IPS-NIHi7 (cell line): ENCODE measurements around the gene SRGAP1.
"Not testable (repeated sequence)": the region's sequence is repeated elsewhere in the genome, so short reads cannot be mapped to it uniquely, and the experiment has no call there.

Source experiments
- DNase-seq: peaks from one replicate; pipeline ENCODE4 v3.0.0; 2012; ENCODE audit warnings: mixed read lengths; ENCODE audit errors: extremely low spot score

The SRGAP1 gene

DNA sequence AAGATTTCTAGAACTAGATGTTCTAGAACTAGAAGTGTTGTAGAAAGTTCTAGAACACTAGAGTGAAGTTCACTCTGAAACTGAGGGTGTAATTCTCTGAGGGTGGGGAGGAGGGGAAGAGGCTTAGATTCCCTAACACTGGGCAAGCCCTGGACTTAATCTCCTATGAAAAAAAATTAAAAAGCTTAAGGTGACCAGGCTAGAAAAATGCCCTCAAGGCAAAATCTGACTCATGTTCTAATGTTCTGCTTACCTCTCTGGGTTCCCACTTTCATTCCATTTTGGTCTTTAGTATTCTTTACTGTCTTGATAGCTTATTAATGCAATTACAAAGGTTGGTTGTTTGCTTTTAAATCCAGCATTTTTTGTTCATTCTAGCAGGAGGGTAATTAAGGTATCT, 276.1 kb downstream of the SRGAP1 start:
- no peak for DNase-seq

GRCh38 chr12:64121086-64121485, 276.6 kb downstream of the SRGAP1 start:
- not testable (repeated sequence) for DNase-seq

DNA sequence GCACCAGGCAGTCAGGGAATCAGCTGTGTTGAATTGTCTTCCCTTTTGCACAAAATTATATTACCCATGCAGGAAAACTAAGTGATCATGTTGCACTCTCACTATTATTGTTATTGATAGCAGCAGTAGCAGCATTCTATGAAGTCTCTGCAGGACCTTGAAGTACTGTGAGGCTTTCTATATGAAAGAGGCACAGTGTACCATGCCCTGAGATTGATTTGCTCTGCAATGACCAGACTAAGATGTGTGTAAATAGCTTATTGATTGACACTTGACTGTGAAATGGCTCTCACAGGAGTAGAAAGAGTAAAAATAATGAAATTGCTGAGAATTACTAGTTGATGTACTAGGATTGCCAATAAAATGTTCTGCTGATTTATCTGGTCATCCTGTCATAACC, 277.7 kb downstream of the SRGAP1 start:
- no peak for DNase-seq

- DNase-seq, result no peak
These were observed 278.5 kb downstream of the SRGAP1 start for GRCh38 chr12:64122995-64123394.

- no peak for DNase-seq
These were observed 278.9 kb downstream of the SRGAP1 start for GRCh38 chr12:64123448-64123847.

DNA sequence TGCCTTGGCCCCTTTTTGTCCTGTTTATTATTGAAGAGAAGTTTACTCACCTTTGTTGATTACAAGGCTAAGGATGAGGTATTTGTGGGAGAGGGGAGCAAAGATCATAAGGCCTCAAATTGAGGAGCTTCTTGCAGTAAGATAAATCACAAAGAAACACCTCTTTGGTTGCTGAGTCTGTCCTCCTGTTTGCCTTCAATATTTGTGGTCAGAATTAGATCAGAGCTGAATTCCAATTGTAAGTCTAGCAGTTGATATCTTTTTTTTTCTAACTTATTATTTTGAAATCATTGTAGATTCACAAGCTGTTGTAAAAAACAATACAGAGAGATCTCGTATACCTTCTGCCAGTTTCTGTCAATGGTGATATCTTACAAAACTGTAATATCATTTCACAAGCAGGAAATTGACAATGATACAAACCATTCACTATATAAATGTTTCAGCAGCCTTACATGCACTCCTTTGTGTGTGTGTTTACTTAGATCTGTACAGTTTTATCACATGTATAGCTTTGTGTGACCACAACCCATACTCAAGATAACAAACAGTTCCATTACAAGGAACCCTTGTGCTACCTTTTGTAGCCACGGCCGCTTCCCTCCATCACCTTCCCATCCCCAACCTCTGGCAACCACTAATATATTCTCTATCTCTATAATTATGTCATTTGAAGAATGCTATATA, 280.2 kb downstream of the SRGAP1 start:
- no peak for DNase-seq

GRCh38 chr12:64125913-64126312, 281.4 kb downstream of the SRGAP1 start:
- DNase-seq, result no peak

GRCh38 chr12:64127811-64128210, 283.3 kb downstream of the SRGAP1 start:
- DNase-seq, result no peak

DNA sequence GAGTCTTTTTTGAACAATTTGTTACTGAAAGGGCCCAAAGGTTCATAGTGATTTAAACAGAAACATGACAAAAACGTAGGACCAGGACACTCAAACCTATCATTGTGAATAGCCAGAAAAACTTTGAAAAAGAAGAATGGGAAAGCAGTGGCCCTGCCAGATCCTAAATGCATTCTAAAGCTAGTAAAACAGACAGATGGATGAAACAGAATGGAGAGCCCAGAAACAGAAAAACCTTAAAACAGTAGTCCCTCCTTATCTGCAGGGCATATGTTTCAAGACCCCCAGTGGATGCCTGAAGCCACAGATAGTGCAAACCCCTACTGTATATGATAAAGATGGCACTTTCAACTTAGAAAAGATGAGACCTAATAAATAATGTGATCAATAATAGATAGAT, 283.9 kb downstream of the SRGAP1 start:
- no peak for DNase-seq

GRCh38 chr12:64130476-64130875, 286.0 kb downstream of the SRGAP1 start:
- DNase-seq, result not testable (repeated sequence)

DNA sequence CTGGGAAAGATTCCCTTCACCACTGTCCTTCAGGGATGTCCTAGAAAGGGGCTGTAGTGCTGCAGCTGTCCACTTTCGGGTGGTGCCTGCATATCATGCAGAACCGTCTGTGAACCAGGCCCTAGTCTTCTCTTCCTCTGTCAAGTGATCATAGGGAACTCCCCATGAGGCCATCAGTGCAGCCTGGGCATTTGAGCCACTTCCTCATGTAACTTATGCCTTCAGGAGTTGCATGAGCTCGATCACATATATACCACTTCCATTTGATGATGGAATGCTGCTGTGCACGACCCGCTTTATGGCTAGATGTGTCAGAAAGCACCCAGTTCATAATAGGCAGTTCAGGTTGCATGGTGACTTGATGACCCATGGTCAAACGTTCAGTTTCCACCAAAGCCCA, 287.0 kb downstream of the SRGAP1 start:
- DNase-seq, result not testable (repeated sequence)

DNA sequence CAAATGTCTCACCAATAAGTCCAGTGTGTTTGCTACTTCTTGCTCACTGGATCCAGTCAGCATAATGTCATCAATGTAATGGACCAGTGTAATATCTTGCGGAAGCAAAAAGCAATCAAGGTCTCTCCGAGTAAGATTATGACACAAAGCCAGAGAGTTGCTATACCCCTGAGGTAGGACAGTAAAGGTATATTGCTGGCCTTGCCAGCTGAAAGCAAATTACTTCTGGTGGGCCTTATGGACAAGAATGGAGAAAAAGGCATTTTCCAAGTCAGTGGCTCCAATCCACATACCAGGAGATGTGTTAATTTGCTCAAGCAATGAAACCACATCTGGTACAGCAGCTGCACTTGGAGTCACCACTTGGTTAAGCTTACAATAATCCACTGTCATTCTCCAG, 288.2 kb downstream of the SRGAP1 start:
- DNase-seq, result not testable (repeated sequence)

DNA sequence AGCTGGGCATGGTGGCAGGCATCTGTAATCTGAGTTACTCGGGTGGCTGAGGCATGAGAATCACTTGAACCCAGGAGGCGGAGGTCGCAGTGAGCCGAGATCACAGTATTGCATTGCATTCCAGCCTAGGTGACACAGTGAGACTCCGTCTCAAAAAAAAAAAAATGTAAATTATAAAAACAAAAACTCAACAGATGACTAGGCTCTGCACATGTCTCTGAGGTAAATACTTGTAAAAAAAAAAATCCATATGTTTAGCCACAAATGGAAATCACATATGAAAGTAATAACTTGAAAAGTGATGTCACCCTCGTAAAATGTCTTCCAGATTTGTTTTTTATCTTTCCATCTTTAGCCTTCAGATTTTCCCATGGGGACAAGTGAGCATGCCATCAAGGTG, 292.6 kb downstream of the SRGAP1 start:
- no peak for DNase-seq

DNA sequence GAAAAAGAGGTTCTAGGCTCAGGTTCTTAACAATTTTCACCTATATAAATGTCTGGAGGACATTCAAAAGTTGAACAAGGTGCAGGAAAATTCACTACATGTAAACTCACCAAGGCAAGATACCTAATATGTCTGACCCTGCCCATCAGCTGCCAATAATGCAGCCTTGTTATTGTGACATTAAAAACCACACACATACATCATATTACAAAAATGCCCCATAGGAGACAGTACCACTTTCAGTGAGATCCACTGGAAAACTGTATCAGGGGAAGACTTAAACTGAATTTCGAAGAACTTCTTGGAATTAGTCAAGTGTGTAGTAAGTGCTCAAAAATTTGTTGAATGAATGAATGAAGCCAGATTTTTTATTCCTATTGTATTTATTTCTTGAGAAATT, 294.5 kb downstream of the SRGAP1 start:
- no peak for DNase-seq

DNA sequence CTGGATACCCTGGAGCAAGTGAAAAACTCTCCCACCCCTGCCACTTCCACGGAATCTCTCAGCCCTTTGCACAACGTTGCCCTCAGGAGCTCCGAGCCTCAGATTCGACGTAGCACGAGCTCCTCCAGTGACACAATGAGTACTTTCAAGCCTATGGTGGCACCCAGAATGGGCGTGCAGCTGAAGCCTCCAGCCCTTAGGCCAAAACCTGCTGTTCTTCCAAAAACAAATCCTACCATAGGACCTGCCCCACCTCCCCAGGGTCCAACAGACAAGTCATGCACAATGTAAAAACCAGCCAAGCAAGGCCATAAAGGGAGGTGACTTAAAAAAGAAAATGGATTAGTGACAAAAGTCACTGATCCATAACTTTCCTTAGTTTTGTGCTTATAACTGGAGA, 297.9 kb downstream of the SRGAP1 start:
- no peak for DNase-seq

DNA sequence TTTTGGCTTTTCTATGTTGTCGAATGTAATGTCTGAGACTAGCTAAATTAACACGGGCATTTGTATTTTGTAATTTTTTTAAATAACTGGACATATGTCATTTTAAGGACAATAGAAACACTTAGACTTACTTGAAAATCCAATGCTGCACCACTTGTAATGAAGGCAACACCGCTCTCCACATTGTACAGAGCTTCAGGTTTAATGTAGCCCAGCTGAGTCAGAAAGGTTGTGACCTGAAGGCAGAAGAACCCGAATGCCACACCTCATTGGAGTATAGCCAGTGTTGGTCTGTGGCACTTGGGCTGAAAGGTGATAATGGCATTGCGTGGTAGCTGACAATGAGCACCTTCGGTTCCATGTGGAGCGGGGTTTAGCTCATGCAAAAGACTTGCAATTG, 298.3 kb downstream of the SRGAP1 start:
- DNase-seq, result no peak

- DNase-seq, result peak; percentile 32
These were observed 300.7 kb downstream of the SRGAP1 start for GRCh38 chr12:64145226-64145625.

- no peak for DNase-seq
These were observed 302.6 kb downstream of the SRGAP1 start for GRCh38 chr12:64147011-64147631.

DNA sequence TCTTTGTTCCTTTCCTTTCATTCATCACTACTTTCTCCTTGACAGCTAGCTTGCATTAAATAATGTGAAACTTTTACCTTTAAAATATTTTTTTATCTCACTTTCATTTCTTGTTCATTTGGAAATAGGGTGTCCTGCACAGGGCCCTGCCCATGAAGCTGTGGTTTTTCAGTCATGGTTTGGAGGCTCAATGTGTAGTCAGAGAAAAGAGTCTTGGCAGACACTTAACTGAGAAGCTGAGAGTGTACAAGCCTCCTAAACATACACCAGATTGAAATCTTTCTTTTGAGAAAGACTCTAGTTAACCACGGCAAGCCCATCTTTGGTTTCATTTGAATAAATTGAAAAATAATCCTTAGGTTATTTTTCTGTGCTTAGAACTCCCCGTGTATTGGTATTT, 303.4 kb downstream of the SRGAP1 start:
- DNase-seq, result no peak

GRCh38 chr12:64154677-64155076, 310.2 kb downstream of the SRGAP1 start:
- no peak for DNase-seq

DNA sequence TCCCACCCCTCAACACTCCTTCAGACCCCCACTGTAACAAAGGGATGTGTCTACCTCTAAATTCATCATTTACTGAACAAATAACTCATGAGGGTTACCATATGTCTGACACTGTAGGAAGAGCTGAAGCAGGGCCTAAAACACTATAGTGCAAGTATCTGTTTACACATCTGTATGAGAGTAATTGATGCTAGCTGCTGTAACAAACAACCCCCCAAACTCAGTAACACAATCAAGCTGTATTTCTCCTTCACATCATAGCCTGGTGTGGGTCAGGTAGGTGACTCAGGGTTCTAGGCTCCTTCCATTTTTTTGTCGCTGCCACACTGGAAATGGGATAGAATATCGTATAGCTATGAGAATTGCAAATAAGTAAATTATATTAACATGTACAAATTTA, 312.6 kb downstream of the SRGAP1 start:
- no peak for DNase-seq

- DNase-seq, result no peak
These were observed 315.7 kb downstream of the SRGAP1 start for GRCh38 chr12:64160021-64160710.

DNA sequence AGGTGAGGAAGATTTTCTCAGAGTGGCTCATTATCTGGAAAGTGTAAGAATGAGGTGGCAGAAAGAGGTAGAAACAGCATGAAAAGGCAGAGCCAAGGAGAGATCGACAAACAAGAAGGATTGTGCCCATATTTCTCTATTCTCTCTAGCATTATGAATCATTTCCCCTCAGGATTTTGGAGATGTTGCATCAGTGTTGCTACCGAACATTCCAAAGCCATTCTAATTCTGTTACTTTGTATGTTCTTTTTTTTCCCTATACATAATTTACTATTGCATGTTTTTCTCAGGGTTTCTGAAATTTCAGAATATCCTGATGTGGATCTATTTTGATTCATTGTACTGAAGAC, 316.2 kb downstream of the SRGAP1 start:
- no peak for DNase-seq
